Smooth muscle cell (in vitro differentiated cells): ENCODE results near the gene MCRIP2. TPM values are rescaled to one million over a fixed set of nuclear protein-coding genes. Genes with fewer than 3 reads are reported as not detected.

Source experiments
- DNase-seq: peaks from one replicate; lab custom pipeline; 2025; ENCODE audit not compliant: unreplicated experiment; lab: John Stamatoyannopoulos, UW
- H2AFZ ChIP-seq: fragments of 200-600 bp; sonication (generic); 2 replicates; pipeline ENCODE4 v1.6.0; 2016; ENCODE audit warnings: antibody characterized with exemption, low read depth, mild to moderate bottlenecking
- H3F3A ChIP-seq: fragments of 200-600 bp; sonication (generic); 2 replicates; pipeline ENCODE4 v1.6.0; 2017; ENCODE audit warnings: antibody characterized with exemption, low read depth
- H3K27ac ChIP-seq: fragments of 200-600 bp; sonication (generic); 2 replicates; pipeline ENCODE4 v1.5.1; 2016; ENCODE audit warnings: low read depth, mild to moderate bottlenecking
- H3K27me3 ChIP-seq: fragments of 200-600 bp; sonication (generic); 2 replicates; pipeline ENCODE4 v1.6.1; 2016; ENCODE audit warnings: low read depth, mild to moderate bottlenecking
- H3K36me3 ChIP-seq: fragments of 200-600 bp; sonication (generic); 2 replicates; pipeline ENCODE4 v1.5.1; 2016; ENCODE audit warnings: low read depth
- H3K4me1 ChIP-seq: fragments of 200-600 bp; sonication (generic); 2 replicates; pipeline ENCODE4 v1.5.1; 2016; ENCODE audit warnings: low read depth
- H3K4me2 ChIP-seq: fragments of 200-600 bp; sonication (generic); 2 replicates; pipeline ENCODE4 v1.6.0; 2016; ENCODE audit warnings: mild to moderate bottlenecking
- H3K4me3 ChIP-seq: fragments of 200-600 bp; sonication (generic); 2 replicates; pipeline ENCODE4 v1.5.1; 2016; ENCODE audit warnings: mild to moderate bottlenecking
- H3K79me2 ChIP-seq: fragments of 200-600 bp; sonication (generic); 2 replicates; pipeline ENCODE4 v1.6.0; 2016; ENCODE audit warnings: low read depth, mild to moderate bottlenecking
- H3K9ac ChIP-seq: fragments of 200-600 bp; sonication (generic); 2 replicates; pipeline ENCODE4 v1.6.0; 2016; ENCODE audit warnings: low read depth
- H3K9me3 ChIP-seq: fragments of 200-600 bp; sonication (generic); replicated peaks from 2 replicates; pipeline ENCODE4 v1.5.1; 2016; ENCODE audit warnings: low read depth
- H4K20me1 ChIP-seq: fragments of 200-600 bp; sonication (generic); 2 replicates; pipeline ENCODE4 v1.6.0; 2016; ENCODE audit warnings: low read depth
- CTCF ChIP-seq: fragments of 200-600 bp; sonication (generic); IDR thresholded peaks from 2 replicates; pipeline ENCODE4 v1.5.1; 2017; ENCODE audit warnings: borderline replicate concordance, mild to moderate bottlenecking, antibody characterized with exemption; ENCODE audit not compliant: insufficient read depth, poor library complexity, severe bottlenecking
- WGBS: methylation state at CpG from one replicate; pipeline ENCODE4 v1.1.7; 2016; ENCODE audit warnings: low lambda C conversion rate; 5-methylcytosine and 5-hydroxymethylcytosine counted together
- polyA plus RNA-seq: library from polyadenylated mRNA; unstranded; fragments of >200 nt; fragmentation: Nextera tagmentation; extraction: Ambion mirVana; gene quantifications from 2 replicates; pipeline ENCODE4 v1.2.1, GENCODE V29; 2016
- total RNA-seq: library from RNA; depleted of rRNA; stranded (reverse); fragments of >200 nt; gene quantifications from 2 replicates; pipeline ENCODE4 v1.2.3, GENCODE V29; 2014

Gene MCRIP2
- total and polyA plus RNA-seq, 2 experiments from 2014 or later, result 11.9 to 34.7 TPM

- H3K4me3 ChIP-seq, result no peak overlapping the region
- no peak for TF ChIP-seq CTCF
- no peak overlapping the region for H3K27ac ChIP-seq
- peaks cover 22% of the 10 kb centered on the region for H3K79me2 ChIP-seq
- no peak overlapping the region for H3K9ac ChIP-seq
- peaks cover 11% of the 10 kb centered on the region for H3K4me1 ChIP-seq
- peaks cover 4% of the 10 kb centered on the region for H3F3A ChIP-seq
- H2AFZ ChIP-seq, result no peak overlapping the region
- no peak for DNase-seq
- no peaks in the 10 kb centered on the region for H3K9me3 ChIP-seq
- H4K20me1 ChIP-seq, result peaks cover 35% of the 10 kb centered on the region
- no peaks in the 10 kb centered on the region for H3K27me3 ChIP-seq
- 97% methylated on average over 22 of the region's 40 CpGs for WGBS
- H3K36me3 ChIP-seq, result no peaks in the 10 kb centered on the region
- no peak overlapping the region for H3K4me2 ChIP-seq
Measured at GRCh38 chr16:671353-672131, 29.9 kb downstream of the MCRIP2 start.

DNA sequence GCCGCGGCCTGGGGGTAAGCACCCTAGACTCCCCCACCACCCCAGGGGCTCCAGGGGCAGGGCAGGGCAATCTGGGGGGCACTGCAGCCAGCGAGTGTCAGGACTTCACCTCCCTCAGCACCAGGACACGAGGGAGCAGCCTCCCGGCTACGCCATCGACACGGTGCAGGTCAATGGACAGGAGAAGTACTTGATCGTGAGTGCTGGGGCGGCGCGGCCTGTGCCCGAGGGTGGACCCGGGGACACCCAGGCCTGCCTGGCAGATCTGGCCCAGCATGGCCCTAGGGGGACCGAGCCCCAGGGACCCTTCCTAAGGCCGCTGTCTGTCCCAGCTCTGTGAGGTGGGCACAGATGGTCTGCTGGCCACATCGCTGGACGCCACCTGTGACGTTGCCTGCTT, 30.7 kb downstream of the MCRIP2 start:
- TF ChIP-seq CTCF, result no peak
- H2AFZ ChIP-seq, result no peak overlapping the region
- H3K79me2 ChIP-seq, result peaks cover 22% of the 10 kb centered on the region
- no peaks in the 10 kb centered on the region for H3K27me3 ChIP-seq
- no peak overlapping the region for H3K4me2 ChIP-seq
- H4K20me1 ChIP-seq, result peaks cover 35% of the 10 kb centered on the region
- H3K4me3 ChIP-seq, result no peak overlapping the region
- 98% methylated on average over 19 of the region's 19 CpGs for WGBS
- H3K36me3 ChIP-seq, result no peaks in the 10 kb centered on the region
- DNase-seq, result no peak
- H3F3A ChIP-seq, result peaks cover 4% of the 10 kb centered on the region
- H3K9me3 ChIP-seq, result no peaks in the 10 kb centered on the region
- no peak overlapping the region for H3K27ac ChIP-seq
- no peak overlapping the region for H3K9ac ChIP-seq
- peaks cover 11% of the 10 kb centered on the region for H3K4me1 ChIP-seq

GRCh38 chr16:672851-673250, 31.2 kb downstream of the MCRIP2 start:
- 94% methylated on average over 21 of the region's 21 CpGs for WGBS
- H3K4me2 ChIP-seq, result no peak overlapping the region
- no peak for DNase-seq
- no peaks in the 10 kb centered on the region for H3K27me3 ChIP-seq
- H3K4me3 ChIP-seq, result no peak overlapping the region
- no peaks in the 10 kb centered on the region for H3K9me3 ChIP-seq
- H3F3A ChIP-seq, result peaks cover 4% of the 10 kb centered on the region
- H3K27ac ChIP-seq, result no peak overlapping the region
- H3K36me3 ChIP-seq, result no peaks in the 10 kb centered on the region
- peaks cover 35% of the 10 kb centered on the region for H4K20me1 ChIP-seq
- peaks cover 22% of the 10 kb centered on the region for H3K79me2 ChIP-seq
- peaks cover 11% of the 10 kb centered on the region for H3K4me1 ChIP-seq
- no peak overlapping the region for H3K9ac ChIP-seq
- H2AFZ ChIP-seq, result no peak overlapping the region
- no peak for TF ChIP-seq CTCF
